Ishikawa (cell line): Measurements from ENCODE around the gene PSRC1.

Experiments used
- CEBPB ChIP-seq: IDR thresholded peaks from 2 replicates; pipeline ENCODE4 v1.6.1; 2012
- CREB1 ChIP-seq: IDR thresholded peaks from 2 replicates; pipeline ENCODE4 v1.6.1; 2012; ENCODE audit warnings: low read depth
- EGR1 ChIP-seq: IDR thresholded peaks from 2 replicates; pipeline ENCODE4 v1.6.1; 2012
- EP300 ChIP-seq: IDR thresholded peaks from 2 replicates; pipeline ENCODE4 v1.6.1; 2012; ENCODE audit warnings: borderline replicate concordance
- FOXM1 ChIP-seq: IDR thresholded peaks from 2 replicates; pipeline ENCODE4 v1.6.1; 2012; ENCODE audit warnings: low read depth, borderline replicate concordance
- MAX ChIP-seq: IDR thresholded peaks from 2 replicates; pipeline ENCODE4 v1.6.1; 2012
- NFIC ChIP-seq: IDR thresholded peaks from 2 replicates; pipeline ENCODE4 v1.6.1; 2012
- RAD21 ChIP-seq: IDR thresholded peaks from 2 replicates; pipeline ENCODE4 v1.6.1; 2012; ENCODE audit warnings: low read depth
- REST ChIP-seq: IDR thresholded peaks from 2 replicates; pipeline ENCODE4 v1.6.1; 2012; ENCODE audit warnings: low read depth, mild to moderate bottlenecking
- TAF1 ChIP-seq: IDR thresholded peaks from 2 replicates; pipeline ENCODE4 v1.6.1; 2012; ENCODE audit warnings: low read depth, mild to moderate bottlenecking
- TCF12 ChIP-seq: IDR thresholded peaks from 2 replicates; pipeline ENCODE4 v1.6.1; 2012; ENCODE audit warnings: low read depth
- TEAD4 ChIP-seq: IDR thresholded peaks from 2 replicates; pipeline ENCODE4 v1.6.1; 2012
- USF1 ChIP-seq: IDR thresholded peaks from 2 replicates; pipeline ENCODE4 v1.6.1; 2012
- YY1 ChIP-seq: IDR thresholded peaks from 2 replicates; pipeline ENCODE4 v1.6.1; 2012; ENCODE audit warnings: low read depth
- ZBTB7A ChIP-seq: IDR thresholded peaks from 2 replicates; pipeline ENCODE4 v1.6.1; 2012; ENCODE audit warnings: low read depth

The PSRC1 gene

GRCh38 chr1:109298666-109299557 is 16.0 kb upstream of the PSRC1 start:
- no peak for TF ChIP-seq TCF12
- no peak for TF ChIP-seq TAF1
- TF ChIP-seq YY1 = no peak
- no peak for TF ChIP-seq RAD21
- TF ChIP-seq EP300 = no peak
- TF ChIP-seq MAX = no peak
- no peak for TF ChIP-seq FOXM1
- no peak for TF ChIP-seq CEBPB
- no peak for TF ChIP-seq ZBTB7A
- no peak for TF ChIP-seq NFIC

- no peak for TF ChIP-seq RAD21
- TF ChIP-seq USF1 = no peak
- no peak for TF ChIP-seq YY1
- TF ChIP-seq TEAD4 = no peak
- TF ChIP-seq TAF1 = no peak
- TF ChIP-seq EGR1 = no peak
- TF ChIP-seq CEBPB = no peak
- TF ChIP-seq NFIC = no peak
- TF ChIP-seq MAX = no peak
- TF ChIP-seq REST = no peak
- no peak for TF ChIP-seq FOXM1
- no peak for TF ChIP-seq TCF12
- TF ChIP-seq ZBTB7A = no peak
- TF ChIP-seq CREB1 = no peak
- TF ChIP-seq EP300 = no peak
Observed at GRCh38 chr1:109296782-109297181, 13.8 kb upstream of the PSRC1 start.

GRCh38 chr1:109295712-109296415 is 12.9 kb upstream of the PSRC1 start:
- TF ChIP-seq NFIC (no peak), TCF12 (no peak), CREB1 (no peak)

GRCh38 chr1:109294481-109294880 is 11.5 kb upstream of the PSRC1 start:
- TF ChIP-seq ZBTB7A = no peak

GRCh38 chr1:109293026-109293425 is 10.1 kb upstream of the PSRC1 start:
- TF ChIP-seq EP300 (no peak), CREB1 (no peak), USF1 (no peak), TAF1 (no peak), TEAD4 (no peak), MAX (no peak), EGR1 (no peak), NFIC (no peak), REST (no peak)

- TF ChIP-seq TEAD4 (no peak), EP300 (no peak), NFIC (no peak), TAF1 (no peak), REST (no peak), ZBTB7A (no peak), MAX (no peak)
Observed at GRCh38 chr1:109292364-109292763, 9.4 kb upstream of the PSRC1 start.
